H9 (cell line): ENCODE measurements around the gene KAZN. TPM values are rescaled to one million over a fixed set of nuclear protein-coding genes. Genes with fewer than 3 reads are reported as not detected.
A peak's percentile ranks its signal among the peaks of the same experiment; 100 is the strongest.

Experiments
- DNase-seq: peaks from one replicate; pipeline ENCODE4 v3.0.0-alpha.2; 2017
- H2AFZ ChIP-seq: one replicate; pipeline ENCODE4 v1.6.1; 2013; ENCODE audit warnings: mild to moderate bottlenecking, low read length, control low read depth, moderate library complexity
- H2AK5ac ChIP-seq: 2 replicates; pipeline ENCODE4 v1.6.1; 2013; ENCODE audit warnings: low read length, control low read depth, mixed read lengths; ENCODE audit not compliant: insufficient read length
- H2BK120ac ChIP-seq: one replicate; pipeline ENCODE4 v1.6.1; 2013; ENCODE audit warnings: low read depth, mild to moderate bottlenecking, low read length, control low read depth, inconsistent platforms; ENCODE audit not compliant: poor library complexity, severe bottlenecking
- H2BK12ac ChIP-seq: 2 replicates; pipeline ENCODE4 v1.6.1; 2013; ENCODE audit warnings: low read length, control low read depth, mixed read lengths, low read depth; ENCODE audit not compliant: insufficient read length
- H2BK15ac ChIP-seq: 2 replicates; pipeline ENCODE4 v1.6.1; 2013; ENCODE audit warnings: low read depth, low read length, control low read depth
- H2BK20ac ChIP-seq: one replicate; pipeline ENCODE4 v1.6.1; 2013; ENCODE audit warnings: low read depth, mild to moderate bottlenecking, low read length, control low read depth, inconsistent platforms; ENCODE audit not compliant: poor library complexity, severe bottlenecking
- H2BK5ac ChIP-seq: 2 replicates; pipeline ENCODE4 v1.6.1; 2013; ENCODE audit warnings: low read length, control low read depth, mixed read lengths; ENCODE audit not compliant: insufficient read length
- H3K14ac ChIP-seq: 2 replicates; pipeline ENCODE4 v1.6.1; 2013; ENCODE audit warnings: low read length, control low read depth; ENCODE audit not compliant: insufficient read depth
- H3K18ac ChIP-seq: 2 replicates; pipeline ENCODE4 v1.6.1; 2013; ENCODE audit warnings: low read depth, mild to moderate bottlenecking, mixed read lengths, low read length, control low read depth; ENCODE audit not compliant: insufficient read length
- H3K23ac ChIP-seq: 2 replicates; pipeline ENCODE4 v1.6.1; 2013; ENCODE audit warnings: low read length, control low read depth, mixed read lengths, low read depth; ENCODE audit not compliant: insufficient read length
- H3K23me2 ChIP-seq: 2 replicates; pipeline ENCODE4 v1.6.1; 2013; ENCODE audit warnings: low read depth, mild to moderate bottlenecking, mixed read lengths, low read length, control low read depth; ENCODE audit not compliant: insufficient read length, poor library complexity, severe bottlenecking
- H3K27ac ChIP-seq: 2 replicates; pipeline ENCODE4 v1.5.1; 2013; ENCODE audit warnings: low read length, control low read depth, mixed read lengths, low read depth; ENCODE audit not compliant: insufficient read length
- H3K27me3 ChIP-seq: 2 replicates; pipeline ENCODE4 v1.6.1; 2013; ENCODE audit warnings: low read length, control low read depth, inconsistent platforms; ENCODE audit not compliant: insufficient read depth
- H3K4ac ChIP-seq: 2 replicates; pipeline ENCODE4 v1.6.1; 2013; ENCODE audit warnings: low read depth, mild to moderate bottlenecking, control low read depth, inconsistent platforms, low read length, moderate library complexity
- H3K4me1 ChIP-seq: 2 replicates; pipeline ENCODE4 v1.6.1; 2013; ENCODE audit warnings: low read length, control low read depth, inconsistent platforms; ENCODE audit not compliant: insufficient read depth
- H3K4me2 ChIP-seq: 2 replicates; pipeline ENCODE4 v1.6.1; 2013; ENCODE audit warnings: low read length, control low read depth, mixed read lengths; ENCODE audit not compliant: insufficient read length, insufficient read depth
- H3K56ac ChIP-seq: 2 replicates; pipeline ENCODE4 v1.6.1; 2013; ENCODE audit warnings: low read depth, mild to moderate bottlenecking, mixed read lengths, low read length, control low read depth; ENCODE audit not compliant: insufficient read length
- H3K79me1 ChIP-seq: 2 replicates; pipeline ENCODE4 v1.6.1; 2013; ENCODE audit warnings: low read depth, mild to moderate bottlenecking, moderate library complexity, low read length, control low read depth, inconsistent platforms; ENCODE audit not compliant: insufficient read depth, poor library complexity, severe bottlenecking
- H3K79me2 ChIP-seq: 2 replicates; pipeline ENCODE4 v1.6.1; 2013; ENCODE audit warnings: low read length, control low read depth, inconsistent platforms; ENCODE audit not compliant: insufficient read depth
- H3K9ac ChIP-seq: 2 replicates; pipeline ENCODE4 v1.6.1; 2013; ENCODE audit warnings: low read length, control low read depth, mixed read lengths; ENCODE audit not compliant: insufficient read length; ENCODE audit errors: extremely low read depth
- H3K9me3 ChIP-seq: one replicate; pipeline ENCODE4 v1.6.1; 2013; ENCODE audit warnings: low read depth, low read length, inconsistent platforms; ENCODE audit not compliant: control insufficient read depth
- H3T11ph ChIP-seq: one replicate; pipeline ENCODE4 v1.6.1; 2013; ENCODE audit warnings: mild to moderate bottlenecking, low read length, control low read depth, inconsistent platforms
- H4K20me1 ChIP-seq: one replicate; pipeline ENCODE4 v1.6.1; 2013; ENCODE audit not compliant: control insufficient read depth, insufficient read length, insufficient read depth
- H4K5ac ChIP-seq: 2 replicates; pipeline ENCODE4 v1.6.1; 2013; ENCODE audit warnings: low read depth, mild to moderate bottlenecking, mixed read lengths, low read length, control low read depth; ENCODE audit not compliant: insufficient read length
- H4K8ac ChIP-seq: replicated peaks from 2 replicates; pipeline ENCODE4 v1.6.1; 2013; ENCODE audit warnings: low read length, control low read depth, mixed read lengths, low read depth; ENCODE audit not compliant: insufficient read length
- H4K91ac ChIP-seq: 2 replicates; pipeline ENCODE4 v1.6.1; 2013; ENCODE audit warnings: low read depth, mild to moderate bottlenecking, moderate library complexity, mixed read lengths, low read length, control low read depth; ENCODE audit not compliant: insufficient read length
- H3K27ac Mint-ChIP-seq, 3 experiments: 2 replicates in 2 of 3; 3 replicates in 1 of 3; pipeline ENCODE4 v1.8.0; 2020 to 2021; ENCODE audit warnings: mixed read lengths in 3 of 3, mild to moderate bottlenecking in 1 of 3, moderate library complexity in 1 of 3
- H3K27me3 Mint-ChIP-seq: 2 replicates; pipeline ENCODE4 v1.8.0; 2021; ENCODE audit warnings: low read depth, mild to moderate bottlenecking, moderate library complexity, mixed read lengths
- H3K36me3 Mint-ChIP-seq, 3 experiments: 2 replicates in 2 of 3; 3 replicates in 1 of 3; pipeline ENCODE4 v1.8.0; 2020 to 2021; ENCODE audit warnings: low read depth in 3 of 3, mixed read lengths in 3 of 3; ENCODE audit not compliant: insufficient read depth in 1 of 3
- H3K4me1 Mint-ChIP-seq, 2 experiments: 2 replicates each; pipeline ENCODE4 v1.8.0; 2020; ENCODE audit warnings: mixed read lengths in 2 of 2
- H3K4me3 Mint-ChIP-seq, 2 experiments: 2 replicates in 1 of 2; 3 replicates in 1 of 2; pipeline ENCODE4 v1.8.0; 2020 to 2021; ENCODE audit warnings: mild to moderate bottlenecking in 2 of 2, mixed read lengths in 2 of 2, moderate library complexity in 1 of 2
- H3K9me3 Mint-ChIP-seq, 2 experiments: 2 replicates in 1 of 2; 3 replicates in 1 of 2; pipeline ENCODE4 v1.8.0; 2020; ENCODE audit warnings: mild to moderate bottlenecking in 2 of 2, mixed read lengths in 2 of 2, moderate library complexity in 1 of 2
- WGBS: extraction: QIAGEN DNeasy Blood & Tissue Kit; methylation state at CpG from one replicate; pipeline ENCODE4 v1.1.7; 2013; ENCODE audit warnings: missing lambda C conversion rate, low lambda C conversion rate, mixed read lengths; ENCODE audit not compliant: insufficient read length; ENCODE audit errors: extremely low coverage; 5-methylcytosine and 5-hydroxymethylcytosine counted together
- total RNA-seq: library from RNA; stranded (reverse); gene quantifications from 2 replicates; pipeline ENCODE4 v1.2.1, GENCODE V29; 2021
- TF ChIP-seq, protein P1 (sequence below): fragments of 200-600 bp; sonication (generic); conservative IDR thresholded peaks from 3 replicates; pipeline ENCODE4 v1.8.0; 2021; ENCODE audit warnings: antibody characterized with exemption, mild to moderate bottlenecking

Gene KAZN
- total RNA-seq, 1 experiment from 2014 or later, result 7.6 TPM

DNA sequence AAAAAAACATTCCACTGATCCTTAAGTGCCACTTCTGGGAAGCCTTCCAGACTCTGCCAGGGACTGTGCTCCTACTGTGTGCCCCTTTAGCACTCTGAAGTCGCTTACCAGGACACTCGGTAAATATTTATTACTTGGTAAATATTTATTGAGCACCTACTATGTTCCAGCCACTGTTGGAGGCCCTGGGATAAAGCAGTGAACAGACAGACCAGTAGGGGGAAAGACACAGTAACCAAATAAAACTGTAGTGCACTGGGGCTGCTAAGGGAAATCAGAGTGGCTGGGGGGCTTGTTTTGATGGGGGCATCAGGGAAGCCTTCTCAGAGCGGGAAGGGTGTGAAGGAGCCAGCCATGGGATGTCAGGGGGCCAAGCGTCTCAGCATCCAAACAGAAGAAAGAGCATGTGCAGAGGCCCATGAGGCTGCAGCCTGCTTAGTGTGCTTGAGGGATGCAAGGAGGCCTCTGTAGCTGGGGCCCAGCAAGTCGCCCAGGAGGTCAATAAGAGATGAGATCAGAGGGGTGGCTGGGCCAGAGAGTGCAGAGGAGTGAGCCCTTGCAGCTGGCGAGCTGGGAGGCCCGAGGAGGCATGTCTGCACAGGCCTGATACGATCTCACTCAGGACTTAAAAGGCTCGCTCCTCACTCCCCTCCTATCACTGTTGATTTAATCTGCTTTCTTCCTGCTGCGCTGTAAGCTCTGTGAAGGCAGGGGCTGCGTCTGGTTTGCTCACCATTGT lies 28.6 kb downstream of the KAZN start:
- Mint-ChIP-seq H3K36me3 (peaks cover 0 to 4% (median 0%) of the 10 kb centered on the region in 3 experiments; a peak in 1 of 7 replicates), H3K27ac (peak overlapping the region in 1 of 3 experiments; percentile 85; a peak in 2 of 7 replicates), H3K4me1 (peaks cover 30 to 33% of the 10 kb centered on the region in 2 experiments), H3K27me3 (no peaks in the 10 kb centered on the region), H3K4me3 (no peak overlapping the region), H3K9me3 (peaks cover 0 to 4% of the 10 kb centered on the region in 2 experiments; a peak in 1 of 5 replicates)
- Histone ChIP-seq H3K14ac (no peak overlapping the region; the same call in 1 of the 2 replicates), H4K91ac (no peak overlapping the region), H3T11ph (no peak overlapping the region), H3K4me2 (no peak overlapping the region), H3K23me2 (no peaks in the 10 kb centered on the region), H3K4me1 (no peaks in the 10 kb centered on the region; the same call in 1 of the 2 replicates), H4K5ac (no peak overlapping the region), H2BK15ac (no peak overlapping the region), H3K79me2 (no peaks in the 10 kb centered on the region), H3K79me1 (no peaks in the 10 kb centered on the region), H3K27me3 (no peaks in the 10 kb centered on the region), H2BK20ac (no peak overlapping the region), H3K18ac (no peak overlapping the region), H2BK5ac (no peak overlapping the region), H3K56ac (no peak overlapping the region), H3K9ac (no peak overlapping the region), H2BK120ac (no peak overlapping the region), H2BK12ac (no peak overlapping the region), H4K8ac (no peak overlapping the region), H2AFZ (no peak overlapping the region), H2AK5ac (no peak overlapping the region), H3K23ac (no peak overlapping the region), H3K27ac (no peak overlapping the region), H4K20me1 (no peaks in the 10 kb centered on the region), H3K4ac (no peak overlapping the region), H3K9me3 (no peaks in the 10 kb centered on the region)
- TF ChIP-seq, protein P1, sequence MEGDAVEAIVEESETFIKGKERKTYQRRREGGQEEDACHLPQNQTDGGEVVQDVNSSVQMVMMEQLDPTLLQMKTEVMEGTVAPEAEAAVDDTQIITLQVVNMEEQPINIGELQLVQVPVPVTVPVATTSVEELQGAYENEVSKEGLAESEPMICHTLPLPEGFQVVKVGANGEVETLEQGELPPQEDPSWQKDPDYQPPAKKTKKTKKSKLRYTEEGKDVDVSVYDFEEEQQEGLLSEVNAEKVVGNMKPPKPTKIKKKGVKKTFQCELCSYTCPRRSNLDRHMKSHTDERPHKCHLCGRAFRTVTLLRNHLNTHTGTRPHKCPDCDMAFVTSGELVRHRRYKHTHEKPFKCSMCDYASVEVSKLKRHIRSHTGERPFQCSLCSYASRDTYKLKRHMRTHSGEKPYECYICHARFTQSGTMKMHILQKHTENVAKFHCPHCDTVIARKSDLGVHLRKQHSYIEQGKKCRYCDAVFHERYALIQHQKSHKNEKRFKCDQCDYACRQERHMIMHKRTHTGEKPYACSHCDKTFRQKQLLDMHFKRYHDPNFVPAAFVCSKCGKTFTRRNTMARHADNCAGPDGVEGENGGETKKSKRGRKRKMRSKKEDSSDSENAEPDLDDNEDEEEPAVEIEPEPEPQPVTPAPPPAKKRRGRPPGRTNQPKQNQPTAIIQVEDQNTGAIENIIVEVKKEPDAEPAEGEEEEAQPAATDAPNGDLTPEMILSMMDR, result no peak; the same call in 1 of the 3 replicates
- no peak for DNase-seq
- no CpG with 5 or more reads among the region's 11 CpGs for WGBS
